Testis (tissue), 2 donors: ENCODE results near the gene ZGLP1.

ENCODE experiments used
- POLR2A ChIP-seq: fragments of 450-650 bp; IDR thresholded peaks from one replicate; pipeline ENCODE4 v1.6.1; 2017; ENCODE audit warnings: antibody characterized with exemption, mild to moderate bottlenecking, moderate library complexity
- TF ChIP-seq, protein P1 (sequence below), 3 experiments: fragments of 450-650 bp in 2 of 3; fragments of 200-600 bp in 1 of 3; sonication (generic) in 1 of 3; IDR thresholded peaks; one replicate each; pipeline ENCODE4 v1.5.1; 2016 to 2019; ENCODE audit warnings: antibody characterized with exemption in 3 of 3, mild to moderate bottlenecking in 2 of 3, moderate library complexity in 1 of 3

DNA sequence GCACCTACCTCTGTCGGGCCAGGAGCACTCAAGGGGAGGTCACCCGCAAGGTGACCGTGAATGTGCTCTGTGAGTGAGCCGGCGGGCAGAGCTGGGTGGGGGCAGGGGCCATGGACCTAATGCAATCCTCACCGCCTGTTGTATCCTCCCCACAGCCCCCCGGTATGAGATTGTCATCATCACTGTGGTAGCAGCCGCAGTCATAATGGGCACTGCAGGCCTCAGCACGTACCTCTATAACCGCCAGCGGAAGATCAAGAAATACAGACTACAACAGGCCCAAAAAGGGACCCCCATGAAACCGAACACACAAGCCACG lies 24.7 kb downstream of the ZGLP1 start:
- TF ChIP-seq, protein P1, sequence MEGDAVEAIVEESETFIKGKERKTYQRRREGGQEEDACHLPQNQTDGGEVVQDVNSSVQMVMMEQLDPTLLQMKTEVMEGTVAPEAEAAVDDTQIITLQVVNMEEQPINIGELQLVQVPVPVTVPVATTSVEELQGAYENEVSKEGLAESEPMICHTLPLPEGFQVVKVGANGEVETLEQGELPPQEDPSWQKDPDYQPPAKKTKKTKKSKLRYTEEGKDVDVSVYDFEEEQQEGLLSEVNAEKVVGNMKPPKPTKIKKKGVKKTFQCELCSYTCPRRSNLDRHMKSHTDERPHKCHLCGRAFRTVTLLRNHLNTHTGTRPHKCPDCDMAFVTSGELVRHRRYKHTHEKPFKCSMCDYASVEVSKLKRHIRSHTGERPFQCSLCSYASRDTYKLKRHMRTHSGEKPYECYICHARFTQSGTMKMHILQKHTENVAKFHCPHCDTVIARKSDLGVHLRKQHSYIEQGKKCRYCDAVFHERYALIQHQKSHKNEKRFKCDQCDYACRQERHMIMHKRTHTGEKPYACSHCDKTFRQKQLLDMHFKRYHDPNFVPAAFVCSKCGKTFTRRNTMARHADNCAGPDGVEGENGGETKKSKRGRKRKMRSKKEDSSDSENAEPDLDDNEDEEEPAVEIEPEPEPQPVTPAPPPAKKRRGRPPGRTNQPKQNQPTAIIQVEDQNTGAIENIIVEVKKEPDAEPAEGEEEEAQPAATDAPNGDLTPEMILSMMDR (IDR thresholded peaks at IDR 0.05), result no peak
- no peak for TF ChIP-seq POLR2A
